Neural cell (in vitro differentiated cells): ENCODE measurements around the gene NRP2. TPM values are rescaled to one million over a fixed set of nuclear protein-coding genes. Genes with fewer than 3 reads are reported as not detected.

ENCODE experiments used
- H2AFZ ChIP-seq: fragments of 200-600, 300-800 bp; sonication (generic), shearing (Covaris generic); 2 replicates; pipeline ENCODE4 v1.6.0; 2014; ENCODE audit warnings: low read depth, mild to moderate bottlenecking, antibody characterized with exemption, low read length, moderate library complexity
- H3F3A ChIP-seq: fragments of 200-600 bp; shearing (Covaris generic); 2 replicates; pipeline ENCODE4 v1.6.1; 2016; ENCODE audit warnings: mild to moderate bottlenecking, moderate library complexity, mixed read lengths, antibody characterized with exemption, low read length; ENCODE audit not compliant: insufficient read depth, poor library complexity, severe bottlenecking
- H3K27ac ChIP-seq: fragments of 200-600, 300-800 bp; sonication (generic), shearing (Covaris generic); 2 replicates; pipeline ENCODE4 v1.5.1; 2014; ENCODE audit warnings: mild to moderate bottlenecking, low read length, moderate library complexity
- H3K27me3 ChIP-seq: fragments of 300-800, 200-600 bp; sonication (generic), shearing (Covaris generic); 2 replicates; pipeline ENCODE4 v1.6.0; 2014; ENCODE audit warnings: mild to moderate bottlenecking, low read depth, low read length, moderate library complexity; ENCODE audit not compliant: insufficient read depth
- H3K36me3 ChIP-seq: fragments of 300-800, 200-600 bp; sonication (generic), shearing (Covaris generic); 2 replicates; pipeline ENCODE4 v1.5.1; 2014; ENCODE audit warnings: mild to moderate bottlenecking, antibody characterized with exemption, low read length, moderate library complexity; ENCODE audit not compliant: insufficient read depth
- H3K4me2 ChIP-seq: fragments of 300-800, 200-600 bp; sonication (generic), shearing (Covaris generic); 2 replicates; pipeline ENCODE4 v1.6.0; 2014; ENCODE audit warnings: mild to moderate bottlenecking, low read length
- H3K4me3 ChIP-seq: fragments of 300-800, 200-600 bp; sonication (generic), shearing (Covaris generic); 2 replicates; pipeline ENCODE4 v1.5.1; 2014; ENCODE audit warnings: mild to moderate bottlenecking, low read length, moderate library complexity
- H3K79me2 ChIP-seq: fragments of 200-600 bp; shearing (Covaris generic); replicated peaks from 2 replicates; pipeline ENCODE4 v1.6.0; 2014; ENCODE audit warnings: mild to moderate bottlenecking, low read length, moderate library complexity; ENCODE audit not compliant: insufficient read depth
- H3K9ac ChIP-seq: fragments of 300-800, 200-600 bp; sonication (generic), shearing (Covaris generic); 2 replicates; pipeline ENCODE4 v1.6.1; 2016; ENCODE audit warnings: mild to moderate bottlenecking, low read length, mixed read lengths
- H3K9me2 ChIP-seq: fragments of 200-600 bp; shearing (Covaris generic); 2 replicates; pipeline ENCODE4 v1.6.1; 2016; ENCODE audit warnings: mild to moderate bottlenecking, low read length, mixed read lengths; ENCODE audit not compliant: insufficient read depth
- H3K9me3 ChIP-seq: fragments of 200-600, 300-800 bp; sonication (generic), shearing (Covaris generic); 2 replicates; pipeline ENCODE4 v1.6.1; 2016; ENCODE audit warnings: mild to moderate bottlenecking, mixed run types, low read length, moderate library complexity, mixed read lengths
- H4K20me1 ChIP-seq: fragments of 200-600 bp; shearing (Covaris generic); 2 replicates; pipeline ENCODE4 v1.6.1; 2016; ENCODE audit warnings: mild to moderate bottlenecking, mixed run types; ENCODE audit not compliant: insufficient read depth
- EP300 ChIP-seq: fragments of 450-650 bp; conservative IDR thresholded peaks from 2 replicates; pipeline ENCODE4 v1.6.1; 2014; ENCODE audit warnings: antibody characterized with exemption, mild to moderate bottlenecking, moderate library complexity; ENCODE audit not compliant: poor library complexity, severe bottlenecking
- EZH2 ChIP-seq: fragments of 200-600, 300-800 bp; shearing (Covaris generic), sonication (generic); IDR thresholded peaks from 2 replicates; pipeline ENCODE4 v1.6.1; 2014; ENCODE audit warnings: antibody characterized with exemption, low read length, borderline replicate concordance, mild to moderate bottlenecking; ENCODE audit not compliant: insufficient read depth, poor library complexity, severe bottlenecking
- MXI1 ChIP-seq: fragments of 450-650 bp; conservative IDR thresholded peaks from 2 replicates; pipeline ENCODE4 v1.6.1; 2014; ENCODE audit warnings: antibody characterized with exemption, mild to moderate bottlenecking; ENCODE audit not compliant: poor library complexity, severe bottlenecking
- POLR2AphosphoS5 ChIP-seq: IDR thresholded peaks from 2 replicates; pipeline ENCODE4 v1.6.1; 2012
- RAD21 ChIP-seq: fragments of 450-650 bp; conservative IDR thresholded peaks from 2 replicates; pipeline ENCODE4 v1.6.1; 2014; ENCODE audit warnings: antibody characterized with exemption, mild to moderate bottlenecking, moderate library complexity
- SMC3 ChIP-seq: fragments of 450-650 bp; conservative IDR thresholded peaks from 2 replicates; pipeline ENCODE4 v1.6.1; 2014; ENCODE audit warnings: antibody characterized with exemption, mild to moderate bottlenecking, moderate library complexity; ENCODE audit not compliant: poor library complexity
- TAF1 ChIP-seq: IDR thresholded peaks from 2 replicates; pipeline ENCODE4 v1.6.1; 2012; ENCODE audit warnings: low read depth
- polyA plus RNA-seq: library from polyadenylated mRNA; depleted of rRNA; stranded (reverse); fragments of >200 nt; gene quantifications from 2 replicates; pipeline ENCODE4 v1.2.3, GENCODE V29; 2014
- TF ChIP-seq, protein P1 (sequence below): IDR thresholded peaks from 2 replicates; pipeline ENCODE4 v1.6.1; 2012; ENCODE audit warnings: borderline replicate concordance
- TF ChIP-seq, protein P2 (sequence below): fragments of 450-650 bp; IDR thresholded peaks from 2 replicates; pipeline ENCODE4 v1.5.1; 2014; ENCODE audit warnings: antibody characterized with exemption, mild to moderate bottlenecking, moderate library complexity; ENCODE audit not compliant: poor library complexity, severe bottlenecking

The NRP2 gene
- polyA plus RNA-seq, 1 donor from 2014 or later: 30.2 TPM

DNA sequence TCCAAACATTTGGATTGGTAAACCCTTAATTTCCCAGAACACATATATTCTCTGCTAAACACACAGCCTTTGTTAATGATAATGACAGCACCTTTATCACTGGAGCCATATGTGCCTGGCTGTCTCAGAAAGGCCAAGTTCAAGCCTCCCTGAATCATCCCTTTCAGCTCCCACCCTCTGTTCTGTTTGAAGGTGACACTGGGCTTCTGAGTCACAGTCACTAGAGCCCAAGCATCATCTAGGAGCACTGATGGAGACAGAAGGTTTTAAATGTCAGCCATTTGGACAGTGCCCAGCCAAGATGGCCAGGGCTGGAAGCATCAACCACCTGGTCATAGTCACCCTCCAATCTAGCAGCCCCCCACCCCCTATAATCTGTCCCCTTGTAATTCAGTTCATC, 80.6 kb downstream of the NRP2 start:
- Histone ChIP-seq H3K27ac (peak overlapping the region; percentile 88), H4K20me1 (no peaks in the 10 kb centered on the region), H2AFZ (no peak overlapping the region), H3F3A (peaks cover 3% of the 10 kb centered on the region), H3K27me3 (no peaks in the 10 kb centered on the region), H3K9me3 (no peaks in the 10 kb centered on the region), H3K9me2 (no peaks in the 10 kb centered on the region), H3K79me2 (no peaks in the 10 kb centered on the region), H3K4me2 (no peak overlapping the region), H3K9ac (peak overlapping the region; percentile 68), H3K4me3 (no peak overlapping the region), H3K36me3 (no peaks in the 10 kb centered on the region)
- TF ChIP-seq, protein P1, sequence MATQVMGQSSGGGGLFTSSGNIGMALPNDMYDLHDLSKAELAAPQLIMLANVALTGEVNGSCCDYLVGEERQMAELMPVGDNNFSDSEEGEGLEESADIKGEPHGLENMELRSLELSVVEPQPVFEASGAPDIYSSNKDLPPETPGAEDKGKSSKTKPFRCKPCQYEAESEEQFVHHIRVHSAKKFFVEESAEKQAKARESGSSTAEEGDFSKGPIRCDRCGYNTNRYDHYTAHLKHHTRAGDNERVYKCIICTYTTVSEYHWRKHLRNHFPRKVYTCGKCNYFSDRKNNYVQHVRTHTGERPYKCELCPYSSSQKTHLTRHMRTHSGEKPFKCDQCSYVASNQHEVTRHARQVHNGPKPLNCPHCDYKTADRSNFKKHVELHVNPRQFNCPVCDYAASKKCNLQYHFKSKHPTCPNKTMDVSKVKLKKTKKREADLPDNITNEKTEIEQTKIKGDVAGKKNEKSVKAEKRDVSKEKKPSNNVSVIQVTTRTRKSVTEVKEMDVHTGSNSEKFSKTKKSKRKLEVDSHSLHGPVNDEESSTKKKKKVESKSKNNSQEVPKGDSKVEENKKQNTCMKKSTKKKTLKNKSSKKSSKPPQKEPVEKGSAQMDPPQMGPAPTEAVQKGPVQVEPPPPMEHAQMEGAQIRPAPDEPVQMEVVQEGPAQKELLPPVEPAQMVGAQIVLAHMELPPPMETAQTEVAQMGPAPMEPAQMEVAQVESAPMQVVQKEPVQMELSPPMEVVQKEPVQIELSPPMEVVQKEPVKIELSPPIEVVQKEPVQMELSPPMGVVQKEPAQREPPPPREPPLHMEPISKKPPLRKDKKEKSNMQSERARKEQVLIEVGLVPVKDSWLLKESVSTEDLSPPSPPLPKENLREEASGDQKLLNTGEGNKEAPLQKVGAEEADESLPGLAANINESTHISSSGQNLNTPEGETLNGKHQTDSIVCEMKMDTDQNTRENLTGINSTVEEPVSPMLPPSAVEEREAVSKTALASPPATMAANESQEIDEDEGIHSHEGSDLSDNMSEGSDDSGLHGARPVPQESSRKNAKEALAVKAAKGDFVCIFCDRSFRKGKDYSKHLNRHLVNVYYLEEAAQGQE: no peak
- TF ChIP-seq EP300 (no peak), SMC3 (no peak), TAF1 (no peak)

DNA sequence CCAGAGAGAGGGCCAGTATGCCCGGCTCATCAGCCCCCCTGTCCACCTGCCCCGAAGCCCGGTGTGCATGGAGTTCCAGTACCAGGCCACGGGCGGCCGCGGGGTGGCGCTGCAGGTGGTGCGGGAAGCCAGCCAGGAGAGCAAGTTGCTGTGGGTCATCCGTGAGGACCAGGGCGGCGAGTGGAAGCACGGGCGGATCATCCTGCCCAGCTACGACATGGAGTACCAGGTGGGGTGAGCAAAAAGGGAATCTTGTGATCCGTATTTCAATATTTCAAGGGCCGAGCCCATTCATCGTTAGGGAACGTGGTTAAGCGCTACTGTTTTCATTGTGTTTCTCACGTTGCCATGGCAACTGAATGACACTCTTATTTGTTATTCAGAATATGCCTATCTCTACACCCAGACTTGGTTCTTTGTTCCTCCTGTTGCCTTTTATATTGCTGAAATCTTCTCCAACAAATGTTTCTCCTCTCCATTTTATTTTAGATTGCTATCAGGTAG, 81.5 kb downstream of the NRP2 start:
- Histone ChIP-seq H4K20me1 (no peaks in the 10 kb centered on the region), H3K36me3 (no peaks in the 10 kb centered on the region), H3F3A (peaks cover 3% of the 10 kb centered on the region), H2AFZ (peak overlapping the region; percentile 57), H3K27me3 (no peaks in the 10 kb centered on the region), H3K4me2 (peak overlapping the region; percentile 23), H3K27ac (peak overlapping the region; percentile 88), H3K9me3 (no peaks in the 10 kb centered on the region), H3K9me2 (no peaks in the 10 kb centered on the region), H3K79me2 (no peaks in the 10 kb centered on the region), H3K9ac (peak overlapping the region; percentile 68), H3K4me3 (peak overlapping the region; percentile 54)
- TF ChIP-seq, protein P1: peak; percentile 81
- TF ChIP-seq EP300 (peak; percentile 92), SMC3 (peak; percentile 70), TAF1 (peak; percentile 30), RAD21 (peak; percentile 59), POLR2AphosphoS5 (no peak), EZH2 (no peak), MXI1 (no peak)
- TF ChIP-seq, protein P2, sequence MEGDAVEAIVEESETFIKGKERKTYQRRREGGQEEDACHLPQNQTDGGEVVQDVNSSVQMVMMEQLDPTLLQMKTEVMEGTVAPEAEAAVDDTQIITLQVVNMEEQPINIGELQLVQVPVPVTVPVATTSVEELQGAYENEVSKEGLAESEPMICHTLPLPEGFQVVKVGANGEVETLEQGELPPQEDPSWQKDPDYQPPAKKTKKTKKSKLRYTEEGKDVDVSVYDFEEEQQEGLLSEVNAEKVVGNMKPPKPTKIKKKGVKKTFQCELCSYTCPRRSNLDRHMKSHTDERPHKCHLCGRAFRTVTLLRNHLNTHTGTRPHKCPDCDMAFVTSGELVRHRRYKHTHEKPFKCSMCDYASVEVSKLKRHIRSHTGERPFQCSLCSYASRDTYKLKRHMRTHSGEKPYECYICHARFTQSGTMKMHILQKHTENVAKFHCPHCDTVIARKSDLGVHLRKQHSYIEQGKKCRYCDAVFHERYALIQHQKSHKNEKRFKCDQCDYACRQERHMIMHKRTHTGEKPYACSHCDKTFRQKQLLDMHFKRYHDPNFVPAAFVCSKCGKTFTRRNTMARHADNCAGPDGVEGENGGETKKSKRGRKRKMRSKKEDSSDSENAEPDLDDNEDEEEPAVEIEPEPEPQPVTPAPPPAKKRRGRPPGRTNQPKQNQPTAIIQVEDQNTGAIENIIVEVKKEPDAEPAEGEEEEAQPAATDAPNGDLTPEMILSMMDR: peak; percentile 85
